H1 (cell line): Measurements from ENCODE around the gene CERS1. TPM values are rescaled to one million over a fixed set of nuclear protein-coding genes. Genes with fewer than 3 reads are reported as not detected.

Experiments used
- CTCF ChIA-PET: fragments of 300-600 bp; sonication (Branson Sonifier 250); formaldehyde crosslinking; loops from one replicate; lab custom pipeline; 2021; ENCODE audit not compliant: partially characterized antibody; lab: Charles Lee
- POLR2A ChIA-PET: fragments of 300-600 bp; sonication (Branson Sonifier 250); formaldehyde crosslinking; loops from one replicate; lab custom pipeline; 2021; ENCODE audit warnings: inconsistent platforms; ENCODE audit not compliant: partially characterized antibody; lab: Charles Lee
- DNase-seq, 2 experiments: peaks; one replicate each; pipeline versions ENCODE4 v3.0.0 to v3.0.0-alpha.2; 2010 to 2022; ENCODE audit warnings: low spot score in 2 of 2, low read depth in 1 of 2, mixed read lengths in 1 of 2
- FAIRE-seq: peaks from 2 replicates; lab custom pipeline; 2011; peaks lifted over from hg19 to GRCh38; lab: Jason Lieb, UNC
- H2AFZ ChIP-seq: 2 replicates; pipeline ENCODE4 v1.8.1; 2012; ENCODE audit warnings: low read length, inconsistent platforms
- H2AK5ac ChIP-seq: 2 replicates; pipeline ENCODE4 v1.6.1; 2013; ENCODE audit warnings: low read depth, low read length
- H2BK120ac ChIP-seq: replicated peaks from 2 replicates; pipeline ENCODE3; 2013; ENCODE audit warnings: low read depth, low read length, inconsistent platforms
- H2BK12ac ChIP-seq: 2 replicates; pipeline ENCODE4 v1.6.1; 2013; ENCODE audit warnings: low read depth, low read length
- H2BK15ac ChIP-seq: 2 replicates; pipeline ENCODE4 v1.6.1; 2013; ENCODE audit warnings: low read length
- H2BK20ac ChIP-seq: 2 replicates; pipeline ENCODE4 v1.6.1; 2013; ENCODE audit warnings: low read length
- H2BK5ac ChIP-seq: 2 replicates; pipeline ENCODE4 v1.6.1; 2013; ENCODE audit warnings: low read depth, low read length
- H3K14ac ChIP-seq: 2 replicates; pipeline ENCODE4 v1.6.1; 2013; ENCODE audit warnings: inconsistent platforms; ENCODE audit not compliant: insufficient read length
- H3K18ac ChIP-seq: 2 replicates; pipeline ENCODE4 v1.6.1; 2013; ENCODE audit warnings: low read length; ENCODE audit errors: extremely low read depth
- H3K23ac ChIP-seq: 2 replicates; pipeline ENCODE4 v1.6.1; 2013; ENCODE audit warnings: inconsistent platforms; ENCODE audit not compliant: insufficient read length
- H3K23me2 ChIP-seq: 2 replicates; pipeline ENCODE4 v1.6.1; 2013; ENCODE audit warnings: low read depth, low read length
- H3K27ac ChIP-seq: 2 replicates; pipeline ENCODE4 v1.6.1; 2011; ENCODE audit warnings: low read depth, low read length, inconsistent platforms
- H3K27me3 ChIP-seq, 4 experiments: replicated peaks in 1 of 4; 1 replicate in 1 of 4; 2 replicates in 3 of 4; pipeline versions ENCODE4 v1.6.1 to v1.8.1; 2011 to 2013; ENCODE audit warnings: low read length in 3 of 4, mild to moderate bottlenecking in 3 of 4, inconsistent platforms in 2 of 4, mixed read lengths in 2 of 4, moderate library complexity in 1 of 4; ENCODE audit not compliant: control insufficient read depth in 3 of 4, insufficient read depth in 3 of 4; ENCODE audit errors: extremely low read depth in 1 of 4
- H3K36me3 ChIP-seq, 4 experiments: 2 replicates each; pipeline versions ENCODE4 v1.6.1 to v1.8.1; 2011 to 2013; ENCODE audit warnings: mild to moderate bottlenecking in 4 of 4, low read length in 3 of 4, moderate library complexity in 2 of 4, control low read depth in 1 of 4, inconsistent platforms in 1 of 4; ENCODE audit not compliant: insufficient read depth in 4 of 4, control insufficient read depth in 2 of 4
- H3K4ac ChIP-seq: replicated peaks from 2 replicates; pipeline ENCODE3; 2013; ENCODE audit warnings: low read length, low read depth, mixed read lengths, inconsistent platforms; ENCODE audit not compliant: insufficient read length
- H3K4me1 ChIP-seq, 4 experiments: replicated peaks in 1 of 4; 1 replicate in 1 of 4; 2 replicates in 3 of 4; pipeline versions ENCODE4 v1.6.1 to v1.8.1; 2011 to 2013; ENCODE audit warnings: low read length in 3 of 4, inconsistent platforms in 2 of 4, mixed read lengths in 1 of 4; ENCODE audit not compliant: insufficient read depth in 4 of 4, control insufficient read depth in 3 of 4
- H3K4me2 ChIP-seq, 2 experiments: 2 replicates each; pipeline versions ENCODE4 v1.6.1 to v1.8.1; 2011 to 2013; ENCODE audit warnings: low read depth in 2 of 2, low read length in 2 of 2, control low read depth in 1 of 2, inconsistent platforms in 1 of 2, mild to moderate bottlenecking in 1 of 2; ENCODE audit not compliant: insufficient read depth in 1 of 2
- H3K4me3 ChIP-seq, 4 experiments: fragments of 200-600, 300-600 bp in 1 of 4; sonication (generic), shearing (Covaris generic), sonication (Bioruptor Twin) in 1 of 4; 2 replicates each; pipeline versions ENCODE4 v1.5.1 to v1.8.1; 2011 to 2016; ENCODE audit warnings: low read length in 4 of 4, low read depth in 3 of 4, control low read depth in 2 of 4, inconsistent platforms in 2 of 4, mild to moderate bottlenecking in 2 of 4, mixed read lengths in 1 of 4, moderate library complexity in 1 of 4; ENCODE audit not compliant: insufficient read depth in 2 of 4; ENCODE audit errors: extremely low read depth in 1 of 4
- H3K56ac ChIP-seq: replicated peaks from 2 replicates; pipeline ENCODE3; 2013; ENCODE audit warnings: low read depth, mild to moderate bottlenecking, mixed read lengths, low read length, inconsistent platforms; ENCODE audit not compliant: insufficient read length
- H3K79me1 ChIP-seq: 2 replicates; pipeline ENCODE4 v1.6.1; 2013; ENCODE audit warnings: low read depth, low read length, control low read depth
- H3K79me2 ChIP-seq, 2 experiments: 2 replicates each; pipeline versions ENCODE4 v1.6.1 to v1.8.1; 2012 to 2013; ENCODE audit warnings: low read length in 2 of 2, mild to moderate bottlenecking in 2 of 2, inconsistent platforms in 1 of 2; ENCODE audit not compliant: insufficient read depth in 2 of 2, control insufficient read depth in 1 of 2
- H3K9ac ChIP-seq, 4 experiments: replicated peaks in 1 of 4; 1 replicate in 1 of 4; 2 replicates in 3 of 4; pipeline versions ENCODE4 v1.6.1 to v1.8.1; 2011 to 2013; ENCODE audit warnings: low read depth in 3 of 4, low read length in 3 of 4, control low read depth in 2 of 4, mild to moderate bottlenecking in 2 of 4, moderate library complexity in 2 of 4, inconsistent platforms in 1 of 4; ENCODE audit errors: extremely low read depth in 1 of 4
- H3K9me3 ChIP-seq, 2 experiments: 2 replicates each; pipeline versions ENCODE4 v1.6.1 to v1.8.1; 2012 to 2013; ENCODE audit warnings: mild to moderate bottlenecking in 2 of 2, moderate library complexity in 2 of 2, control low read depth in 1 of 2, inconsistent platforms in 1 of 2, low read depth in 1 of 2, low read length in 1 of 2, mixed read lengths in 1 of 2; ENCODE audit not compliant: insufficient read depth in 2 of 2
- H4K20me1 ChIP-seq, 2 experiments: replicated peaks in 1 of 2; 2 replicates each; pipeline versions ENCODE3 to v1.8.1; 2011 to 2013; ENCODE audit warnings: inconsistent platforms in 2 of 2, low read length in 2 of 2, mild to moderate bottlenecking in 1 of 2; ENCODE audit not compliant: insufficient read depth in 2 of 2, control insufficient read depth in 1 of 2
- H4K5ac ChIP-seq: 2 replicates; pipeline ENCODE4 v1.6.1; 2013; ENCODE audit warnings: low read length, low read depth, mixed read lengths, inconsistent platforms; ENCODE audit not compliant: insufficient read length
- H4K8ac ChIP-seq: 2 replicates; pipeline ENCODE4 v1.8.0; 2013; ENCODE audit warnings: mild to moderate bottlenecking, moderate library complexity, low read length, inconsistent platforms; ENCODE audit not compliant: insufficient read depth; ENCODE audit errors: extremely low read depth
- H4K91ac ChIP-seq: replicated peaks from 2 replicates; pipeline ENCODE3; 2013; ENCODE audit warnings: low read length, mixed read lengths, inconsistent platforms; ENCODE audit not compliant: insufficient read length
- CHD1 ChIP-seq: IDR thresholded peaks from 2 replicates; pipeline ENCODE4 v1.6.1; 2012; ENCODE audit warnings: low read depth, low read length, improper control_type of control experiment
- EGR1 ChIP-seq: IDR thresholded peaks from 2 replicates; pipeline ENCODE4 v1.6.1; 2011; ENCODE audit warnings: low read depth, low read length, borderline replicate concordance
- SP1 ChIP-seq: IDR thresholded peaks from 2 replicates; pipeline ENCODE4 v1.6.1; 2011; ENCODE audit warnings: low read depth, low read length
- WGBS, 2 experiments: shearing (Covaris generic) in 1 of 2; methylation state at CpG; one replicate each; pipeline versions ENCODE4 v1.1.6 to v1.1.7; 2013 to 2015; ENCODE audit warnings: low lambda C conversion rate in 2 of 2, mixed read lengths in 2 of 2, inconsistent platforms in 1 of 2, low coverage in 1 of 2, missing lambda C conversion rate in 1 of 2; ENCODE audit not compliant: insufficient replicate concordance in 2 of 2, insufficient coverage in 1 of 2, insufficient read length in 1 of 2; ENCODE audit errors: extremely low coverage in 1 of 2, missing lambda C conversion rate in 1 of 2; 5-methylcytosine and 5-hydroxymethylcytosine counted together
- polyA plus RNA-seq, 7 experiments: library from polyadenylated mRNA; depleted of rRNA in 3 of 7; stranded (reverse) in 5 of 7; unstranded in 2 of 7; fragments of >200 nt in 5 of 7; fragments of 200-250 nt in 2 of 7; gene quantifications; 1 replicate in 5 of 7; 2 replicates in 1 of 7; 4 replicates in 1 of 7; pipeline versions ENCODE4 v1.2.1 to v1.2.3, GENCODE V29; 2011 to 2013; ENCODE audit warnings: missing spikeins in 2 of 7, mixed read lengths in 2 of 7
- total RNA-seq: library from RNA; stranded (reverse); fragmentation: NEBNext Ultra II Directional; extraction: Animal tissue kit (Norgen Biotek cat#: 25700); gene quantifications from 2 replicates; pipeline ENCODE4 v1.2.1, GENCODE V29; 2021

CERS1 gene
- total and polyA plus RNA-seq, 2 of the 8 experiments (the other 6 are each of a cell fraction or from before 2014, with no cell fraction given), result 18.6 to 51.0 TPM

DNA sequence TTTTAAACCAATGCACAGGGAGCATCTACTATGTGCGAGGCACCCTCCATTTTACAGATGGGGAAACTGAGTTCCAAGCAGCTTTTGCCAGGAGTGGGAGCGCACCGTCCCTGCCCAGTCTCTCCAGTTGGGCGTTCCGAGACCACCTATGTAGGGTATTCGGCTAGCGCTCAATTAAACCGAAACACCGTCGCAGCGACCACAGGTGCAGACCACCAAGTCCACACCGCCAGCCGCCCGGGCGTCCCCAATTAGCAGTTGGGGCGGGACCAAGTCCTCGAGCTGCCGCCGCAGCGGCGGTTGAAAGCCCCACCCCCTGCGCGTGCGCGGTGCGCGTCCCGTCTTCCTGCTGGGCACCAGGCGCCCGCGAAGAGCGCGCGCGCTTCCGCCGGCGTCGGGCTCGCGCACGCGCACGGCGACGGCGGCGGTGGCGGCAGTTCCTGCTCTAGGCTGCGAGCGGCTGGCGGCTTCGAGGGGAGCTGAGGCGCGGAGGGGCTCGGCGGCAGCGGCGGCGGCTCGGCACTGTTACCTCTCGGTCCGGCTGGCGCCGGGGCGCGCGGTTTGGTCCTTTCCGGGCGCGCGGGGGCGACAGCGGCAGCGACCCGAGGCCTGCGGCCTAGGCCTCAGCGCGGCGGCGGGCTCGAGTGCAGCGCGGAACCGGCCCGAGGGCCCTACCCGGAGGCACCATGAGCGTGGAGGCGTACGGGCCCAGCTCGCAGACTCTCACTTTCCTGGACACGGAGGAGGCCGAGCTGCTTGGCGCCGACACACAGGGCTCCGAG is 64.2 kb downstream of the CERS1 start, which contains the start of gene UPF1:
TSS of gene UPF1 (plus strand) at position 436 of the 782 bp plus-strand sequence. CDS start at position 687, 251 bp downstream.
- H4K20me1 ChIP-seq, result peaks cover 30 to 35% of the 10 kb centered on the region in 2 experiments
- peak within 1 kb of the TSS; percentile 81 to 93 (median 86) for H3K9ac ChIP-seq
- peaks cover 0 to 13% (median 0%) of the 10 kb centered on the region in 4 experiments; a peak in 2 of 8 replicates for H3K36me3 ChIP-seq
- no peak within 1 kb of the TSS for H2BK20ac ChIP-seq
- peak within 1 kb of the TSS; percentile 83 for H4K5ac ChIP-seq
- no peak within 1 kb of the TSS for H2BK15ac ChIP-seq
- DNase-seq (peak; percentile 70 to 97), FAIRE-seq (no peak)
- peak within 1 kb of the TSS; percentile 87 to 95 for H3K4me2 ChIP-seq
- peaks cover 11% of the 10 kb centered on the region for H3K79me1 ChIP-seq
- peak within 1 kb of the TSS; percentile 82 for H3K56ac ChIP-seq
- peaks cover 0 to 6% (median 0%) of the 10 kb centered on the region in 4 experiments; a peak in 2 of 7 replicates for H3K27me3 ChIP-seq
- H3K14ac ChIP-seq, result no peak within 1 kb of the TSS
- peak within 1 kb of the TSS; percentile 45 for H4K91ac ChIP-seq
- peak within 1 kb of the TSS; percentile 80 to 99 (median 84) for H3K4me3 ChIP-seq
- H3K4ac ChIP-seq, result peak within 1 kb of the TSS; percentile 57
- no peak within 1 kb of the TSS for H2BK12ac ChIP-seq
- POLR2A ChIA-PET, result interaction anchor here (0.5 to 3.4 kb wide), 21 partner anchors 10 to 542 kb away, joined by 3 to 18 read pairs (median 3); partner anchors contain the start of gene COMP
- H4K8ac ChIP-seq, result peak within 1 kb of the TSS; percentile 95
- 2% methylated on average over 76 of the region's 96 CpGs; no CpG with 5 or more reads in 1 of the 2 experiments for WGBS, 2 experiments
- peak within 1 kb of the TSS; percentile 60 for H2BK5ac ChIP-seq
- CTCF ChIA-PET, result interaction anchor here (0.8 to 10.4 kb wide), 9 partner anchors 11 to 159 kb away, joined by 3 to 79 read pairs (median 4); no protein-coding TSS in a partner anchor
- peak within 1 kb of the TSS; percentile 62; the same call in 1 of the 2 replicates for H3K27ac ChIP-seq
- peaks cover 26 to 44% of the 10 kb centered on the region in 2 experiments for H3K79me2 ChIP-seq
- no peak within 1 kb of the TSS for H2BK120ac ChIP-seq
- H3K23ac ChIP-seq, result no peak within 1 kb of the TSS
- H2AK5ac ChIP-seq, result 0 out of 2 replicates have a peak within 1 kb of the TSS, but pooled peaks have one; percentile 15
- H3K18ac ChIP-seq, result peak within 1 kb of the TSS; percentile 48
- peak within 1 kb of the TSS; percentile 98 for H2AFZ ChIP-seq
- H3K9me3 ChIP-seq, result no peaks in the 10 kb centered on the region
- peaks cover 3 to 15% (median 10%) of the 10 kb centered on the region in 4 experiments for H3K4me1 ChIP-seq
- H3K23me2 ChIP-seq, result peaks cover 11% of the 10 kb centered on the region
- TF ChIP-seq CHD1 (no peak), SP1 (no peak), EGR1 (no peak)
